GM19452 (cell line): ENCODE data around the gene ZNF831.

Source experiments
- ATAC-seq: cut with Tn5 transposase; IDR thresholded peaks from one replicate; pipeline ENCODE4 v1.9.1; 2021; ENCODE audit not compliant: unreplicated experiment

The ZNF831 gene

DNA sequence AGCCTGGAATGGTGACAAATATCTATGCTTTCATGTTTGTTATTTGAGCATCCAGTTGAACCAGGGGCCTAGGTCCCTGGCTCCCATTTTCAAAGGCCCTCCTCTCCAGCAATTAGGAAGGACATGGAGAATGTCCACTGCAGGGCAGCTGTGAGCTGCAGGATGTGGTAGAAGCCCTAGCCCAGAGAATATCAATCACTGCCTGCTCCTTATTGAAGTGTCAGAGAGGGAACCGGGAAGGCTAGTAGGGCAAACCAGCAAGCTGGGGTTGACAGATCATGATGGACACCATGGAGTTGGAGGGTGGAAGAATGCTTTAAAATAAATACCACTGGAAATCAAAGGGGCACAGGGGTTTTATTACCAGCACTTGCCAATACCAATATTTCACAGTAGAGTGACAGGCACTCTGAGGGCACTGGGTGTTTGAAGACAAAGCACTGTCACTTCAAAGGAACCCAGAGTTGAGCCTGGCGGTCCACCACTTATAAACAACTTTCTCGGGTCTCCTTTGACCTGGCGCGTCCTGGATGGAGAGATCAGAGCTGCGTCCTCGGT lies 47.7 kb downstream of the ZNF831 start:
- ATAC-seq: no peak

DNA sequence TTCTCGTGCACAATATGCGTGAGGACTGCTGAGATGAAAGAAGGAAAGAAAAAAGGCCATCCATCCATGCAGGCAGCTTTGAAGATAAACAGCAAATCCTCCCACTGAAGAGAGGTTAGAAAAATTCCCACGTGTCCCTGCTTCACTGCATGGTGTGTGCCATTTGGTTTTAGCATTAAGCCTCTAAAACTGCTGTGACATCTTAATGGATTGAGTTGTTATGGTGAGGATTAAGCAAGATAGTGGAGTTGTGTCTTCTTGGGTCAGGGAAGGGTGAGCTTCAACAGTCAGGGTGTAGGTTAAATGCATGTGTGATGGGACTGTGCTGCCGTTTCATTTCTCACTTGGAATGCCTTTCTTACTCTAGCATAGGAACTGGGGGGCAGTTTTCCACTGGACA lies 50.5 kb downstream of the ZNF831 start:
- ATAC-seq: no peak

DNA sequence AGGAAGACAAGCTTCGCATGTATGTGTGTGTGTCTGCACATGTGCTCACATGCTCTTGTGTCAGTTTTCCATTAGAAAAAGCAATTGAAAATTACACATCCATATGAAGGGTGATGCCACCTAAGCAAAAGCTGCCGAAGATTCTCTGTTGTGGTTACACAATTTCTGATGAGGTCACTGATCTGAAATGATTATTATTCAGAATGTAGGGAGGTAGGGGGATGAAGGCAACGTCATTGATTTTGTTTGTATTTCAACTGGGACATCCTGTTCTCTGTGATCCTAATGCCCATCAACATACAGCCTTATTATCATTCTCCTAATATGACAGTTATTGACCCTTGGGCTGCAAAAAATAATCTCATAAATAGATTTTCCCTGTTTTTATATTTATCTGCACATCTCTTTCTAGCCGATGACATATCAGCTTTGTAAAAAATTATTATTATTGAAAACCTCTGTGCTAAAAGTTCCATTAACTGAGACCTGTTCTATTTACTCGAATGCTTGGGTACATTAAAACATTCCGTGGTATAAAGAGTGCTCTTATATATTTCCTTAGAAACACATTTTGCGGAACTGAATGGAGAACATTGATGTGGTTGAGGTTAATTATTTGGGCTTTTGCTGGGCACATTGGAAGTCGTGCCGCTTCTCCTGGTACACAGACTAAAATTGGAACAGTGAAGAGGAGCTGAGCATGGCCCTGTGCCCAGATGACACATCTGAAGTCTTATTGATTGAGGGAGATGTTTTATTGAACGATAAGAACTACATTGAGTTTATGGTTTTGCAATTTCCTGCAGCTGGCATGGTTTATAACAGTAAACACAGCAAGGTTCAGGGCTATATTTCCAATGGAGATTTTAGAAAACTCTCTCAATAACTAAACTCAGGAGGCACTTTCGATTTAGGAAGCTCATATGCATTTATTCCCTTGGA lies 51.3 kb downstream of the ZNF831 start:
- ATAC-seq: no peak

DNA sequence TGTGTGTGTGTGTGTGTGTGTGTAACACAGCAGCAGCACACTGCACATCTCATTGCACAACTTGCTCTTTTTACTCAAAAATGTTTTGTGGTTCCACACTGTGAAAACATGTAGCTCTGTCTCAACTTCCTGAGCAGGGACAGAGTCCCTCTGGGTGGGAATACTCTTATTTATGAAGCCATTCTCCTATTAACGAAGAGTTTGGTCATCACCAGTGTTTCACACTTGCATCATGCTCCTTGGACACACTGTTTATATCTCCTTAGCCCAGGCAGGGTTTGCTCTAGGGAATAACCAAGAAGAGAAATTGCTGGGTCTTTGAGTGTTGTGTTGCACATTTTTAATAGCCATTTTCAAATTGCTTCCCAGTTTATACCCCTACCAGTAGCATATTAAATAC lies 53.6 kb downstream of the ZNF831 start:
- ATAC-seq: no peak

DNA sequence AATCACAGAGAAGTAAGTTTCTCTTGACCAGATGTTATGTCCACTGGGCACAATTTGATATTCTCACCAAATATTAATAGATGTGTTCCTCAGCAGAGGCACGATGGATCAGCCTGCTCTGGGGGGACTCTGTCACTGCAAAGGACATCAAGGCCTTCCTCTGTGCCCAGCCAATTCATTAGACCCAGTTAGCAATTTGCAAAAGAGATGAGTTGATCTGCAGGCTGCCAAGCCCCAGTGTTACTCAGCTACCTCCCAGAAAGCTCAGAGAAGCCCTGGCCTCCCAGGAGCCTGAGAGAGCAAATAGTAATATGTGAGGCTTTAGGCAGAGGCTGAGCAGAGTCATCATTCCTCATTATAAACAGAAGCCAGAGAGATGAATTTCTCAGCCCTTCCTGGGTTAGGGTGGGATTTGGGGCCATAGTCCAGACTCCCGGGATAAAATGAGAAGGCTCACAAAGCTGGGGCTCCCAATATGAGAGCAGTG lies 54.2 kb downstream of the ZNF831 start:
- no peak for ATAC-seq

DNA sequence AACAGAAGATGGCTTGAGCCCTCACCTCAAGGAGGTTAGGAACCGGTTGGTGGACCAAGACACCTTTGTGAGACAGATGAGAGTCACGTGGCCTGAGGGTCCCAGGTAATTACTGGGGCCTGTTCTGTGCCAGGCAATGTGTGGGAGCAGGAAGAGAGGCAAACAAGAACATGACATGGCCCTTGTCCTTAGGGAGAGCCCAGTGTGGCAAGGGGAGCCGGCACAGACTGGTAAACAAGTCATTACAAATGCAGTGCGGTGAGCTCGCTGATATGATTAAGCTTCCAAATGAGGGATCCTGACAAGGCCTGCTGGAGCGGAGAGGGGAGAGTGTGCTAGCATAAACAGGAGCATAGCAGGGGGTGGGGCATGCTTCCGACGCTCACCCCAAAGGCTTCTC lies 55.6 kb downstream of the ZNF831 start:
- no peak for ATAC-seq

DNA sequence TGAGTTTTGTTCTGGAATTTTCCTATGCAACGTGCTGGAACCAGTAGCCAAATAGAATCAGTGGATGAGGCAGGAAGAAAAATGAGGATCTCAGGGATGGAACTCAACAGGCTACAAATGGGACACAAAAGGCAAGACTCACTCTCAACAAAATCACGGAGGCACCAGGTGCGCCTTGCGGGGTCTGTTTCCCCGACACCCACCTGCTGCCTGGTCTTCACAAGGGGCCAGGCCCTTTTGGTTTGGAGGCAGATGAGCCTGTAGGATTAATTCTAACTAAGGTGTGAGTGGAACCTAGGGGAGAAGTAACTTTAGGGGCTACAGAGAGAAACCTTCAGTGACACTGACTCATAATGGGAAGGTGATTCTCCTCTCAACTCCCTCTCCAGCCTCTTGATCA lies 56.5 kb downstream of the ZNF831 start:
- no peak for ATAC-seq

DNA sequence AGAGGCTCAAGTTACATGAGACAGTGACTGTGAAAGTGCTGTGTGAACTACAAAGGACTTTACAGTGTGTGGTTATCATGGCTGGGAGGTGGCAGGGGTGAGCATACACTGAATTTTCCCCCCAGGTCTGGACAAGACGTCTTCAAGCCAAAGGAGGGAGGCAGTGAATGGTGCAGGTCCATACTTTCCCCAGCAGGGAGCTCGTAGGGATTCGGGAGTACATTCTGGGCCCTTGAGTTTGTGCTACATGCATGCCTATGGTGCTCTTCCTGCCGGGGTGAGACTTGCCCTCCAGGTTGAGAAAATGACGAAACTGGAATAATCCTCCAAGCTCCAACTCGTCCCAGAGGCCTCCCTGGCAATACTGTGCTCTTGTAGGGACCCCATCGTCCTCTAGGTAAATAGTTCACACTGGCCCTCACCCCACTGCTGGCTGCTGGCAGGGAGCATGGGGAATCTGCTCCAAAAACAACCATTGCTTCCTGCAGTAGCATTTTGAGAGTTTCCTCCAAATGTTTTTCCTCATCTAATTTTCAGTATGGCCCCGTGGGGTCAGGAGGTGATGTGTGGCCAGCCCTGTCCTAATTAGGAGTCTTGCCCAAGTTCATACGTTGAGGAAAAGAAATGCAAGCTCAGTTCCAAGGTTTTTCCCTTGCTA lies 57.6 kb downstream of the ZNF831 start:
- ATAC-seq: no peak

DNA sequence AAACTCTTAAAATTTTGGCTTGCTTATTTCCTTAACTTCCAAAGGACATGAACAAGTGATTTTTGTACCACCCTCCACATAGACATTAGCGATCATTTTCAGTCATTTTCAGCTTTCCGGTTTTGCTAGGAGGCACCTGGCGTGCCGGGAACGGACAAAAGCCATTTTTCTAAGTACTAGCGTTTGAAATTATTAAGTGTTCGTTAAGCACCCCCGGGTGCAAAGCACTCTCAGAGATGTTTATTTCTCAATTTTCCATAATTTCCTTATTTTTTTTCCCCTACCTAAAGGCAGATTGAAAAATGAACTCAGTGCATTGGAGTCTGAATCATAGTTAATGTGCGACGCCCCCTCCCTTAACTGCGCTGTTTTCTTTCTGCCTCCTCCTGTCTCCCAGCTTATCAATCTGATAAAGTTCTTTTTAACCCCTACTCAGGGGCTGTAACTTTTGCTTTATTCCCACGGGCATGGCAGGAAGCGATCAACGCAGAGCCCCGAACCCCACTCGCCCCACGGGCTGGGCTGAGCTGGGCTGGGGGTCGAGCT lies 58.2 kb downstream of the ZNF831 start:
- peak; percentile 19 for ATAC-seq

DNA sequence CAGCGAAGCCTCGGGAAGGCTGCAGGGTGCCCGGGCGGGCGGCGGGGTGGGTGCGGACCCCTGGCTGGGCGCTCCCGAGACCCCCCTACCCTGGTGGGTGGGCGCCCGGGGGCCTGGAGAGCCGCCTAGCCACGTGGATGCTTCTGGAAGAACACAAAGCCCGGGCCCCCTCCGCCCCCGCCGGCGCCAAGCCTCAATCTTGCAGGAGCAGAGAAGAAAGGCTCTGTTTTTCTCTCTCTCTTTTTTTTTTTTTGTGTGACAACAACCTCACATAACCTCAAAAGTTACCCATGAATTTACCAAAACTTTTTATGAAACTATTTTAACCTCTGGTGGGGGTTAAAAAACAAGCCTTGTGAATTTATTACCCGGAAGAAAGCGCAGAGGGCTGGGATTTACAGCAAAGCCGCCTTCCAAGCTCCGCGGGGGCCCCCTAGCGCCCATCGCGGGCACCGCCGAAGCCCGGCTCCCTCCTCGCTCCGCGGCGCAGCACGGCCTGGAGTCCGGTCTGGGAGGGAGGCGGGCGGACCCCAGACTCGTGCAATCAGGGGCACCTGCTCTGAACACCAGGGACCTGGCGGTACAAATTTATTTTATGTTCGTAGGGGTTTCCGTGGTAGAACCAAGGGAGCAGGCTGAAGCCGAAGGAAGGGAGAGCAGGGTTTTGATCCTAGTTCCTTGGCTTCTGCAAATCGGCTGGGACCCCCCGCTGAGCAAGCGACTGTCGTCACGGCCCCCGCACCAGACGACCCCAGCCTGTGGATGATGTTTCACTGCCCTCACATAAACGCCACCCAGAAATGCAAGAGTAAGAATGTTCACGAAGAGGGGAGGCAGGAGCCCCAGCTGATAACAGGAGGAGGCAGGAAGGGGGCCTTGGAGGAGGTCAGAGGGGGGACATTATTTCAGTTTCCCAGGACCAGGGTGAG lies 58.9 kb downstream of the ZNF831 start:
- peak; percentile 95 for ATAC-seq

DNA sequence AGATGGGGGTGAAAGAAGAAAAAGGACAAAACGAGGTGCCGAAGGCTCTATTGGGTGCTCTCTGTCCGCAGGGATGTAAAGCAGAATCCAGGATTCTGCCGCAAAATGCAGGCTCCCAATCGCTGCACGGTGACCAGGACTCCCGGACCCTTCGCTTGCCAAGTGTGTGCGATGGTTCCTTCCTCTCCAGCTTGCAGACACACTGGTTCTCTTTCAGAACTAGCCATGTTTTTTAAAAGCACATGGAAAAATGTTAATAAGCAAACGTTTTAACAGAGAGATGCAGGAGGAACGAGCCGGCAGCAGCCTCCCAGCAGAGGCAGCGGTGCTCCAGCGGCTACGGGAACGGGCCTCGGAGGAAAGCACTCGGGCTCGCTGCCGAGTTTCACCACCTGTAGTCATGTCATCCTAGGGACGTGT lies 59.6 kb downstream of the ZNF831 start:
- no peak for ATAC-seq

DNA sequence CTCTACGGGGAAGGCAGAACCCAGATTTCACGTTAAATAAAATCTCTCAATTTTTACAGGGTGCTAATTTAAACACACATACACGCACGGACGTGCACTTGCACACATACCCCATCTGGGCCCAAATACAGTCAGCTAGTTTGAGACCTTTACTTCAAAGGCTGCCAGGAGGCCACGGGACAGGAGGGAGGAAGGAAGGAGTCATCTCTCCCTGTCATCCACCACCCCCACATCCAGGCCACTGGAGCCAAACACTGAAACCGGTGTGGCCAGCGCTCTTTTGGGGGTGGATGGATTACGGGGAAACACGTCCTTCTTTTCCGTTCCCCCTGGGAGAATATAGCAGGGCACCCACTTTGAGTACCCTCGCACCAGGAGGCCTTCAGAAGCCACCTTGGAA lies 60.1 kb downstream of the ZNF831 start:
- no peak for ATAC-seq

DNA sequence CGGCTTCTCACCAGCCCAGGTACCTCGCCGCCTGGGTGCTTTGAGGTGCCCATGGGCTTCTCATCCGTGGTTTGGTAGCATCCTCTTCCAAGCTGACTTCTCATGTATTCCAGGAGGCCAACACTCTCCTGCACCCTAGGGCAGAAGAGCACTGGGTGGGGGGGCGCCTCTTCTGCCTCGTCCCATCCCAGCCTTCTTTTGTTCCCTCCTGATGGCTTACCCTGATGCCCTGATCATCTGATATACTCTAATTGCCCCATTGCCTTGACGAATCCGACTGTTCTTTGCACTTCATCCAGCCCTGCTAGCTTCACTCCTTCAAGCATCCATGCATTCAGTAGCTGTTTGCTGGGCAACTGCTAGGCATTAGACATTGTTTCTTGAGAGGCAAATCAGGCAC lies 60.6 kb downstream of the ZNF831 start:
- ATAC-seq: no peak

DNA sequence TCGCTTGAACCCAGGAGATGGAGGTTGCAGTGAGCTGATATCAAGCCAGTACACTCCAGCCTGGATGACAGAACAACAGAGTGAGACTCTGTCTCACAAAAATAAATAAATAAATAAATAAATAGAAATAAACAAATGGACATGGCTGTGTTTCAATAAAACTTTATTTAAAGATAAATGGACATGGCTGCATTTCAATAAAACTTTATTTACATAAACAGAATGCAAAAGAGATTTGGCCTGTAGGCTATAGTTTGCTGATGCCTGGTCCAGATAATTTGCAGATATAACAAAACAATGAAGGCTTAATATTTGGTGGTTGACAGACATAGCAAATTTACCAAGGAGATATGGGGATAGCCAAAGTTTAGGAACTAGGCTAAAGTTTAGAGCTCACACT lies 66.8 kb downstream of the ZNF831 start:
- no peak for ATAC-seq

DNA sequence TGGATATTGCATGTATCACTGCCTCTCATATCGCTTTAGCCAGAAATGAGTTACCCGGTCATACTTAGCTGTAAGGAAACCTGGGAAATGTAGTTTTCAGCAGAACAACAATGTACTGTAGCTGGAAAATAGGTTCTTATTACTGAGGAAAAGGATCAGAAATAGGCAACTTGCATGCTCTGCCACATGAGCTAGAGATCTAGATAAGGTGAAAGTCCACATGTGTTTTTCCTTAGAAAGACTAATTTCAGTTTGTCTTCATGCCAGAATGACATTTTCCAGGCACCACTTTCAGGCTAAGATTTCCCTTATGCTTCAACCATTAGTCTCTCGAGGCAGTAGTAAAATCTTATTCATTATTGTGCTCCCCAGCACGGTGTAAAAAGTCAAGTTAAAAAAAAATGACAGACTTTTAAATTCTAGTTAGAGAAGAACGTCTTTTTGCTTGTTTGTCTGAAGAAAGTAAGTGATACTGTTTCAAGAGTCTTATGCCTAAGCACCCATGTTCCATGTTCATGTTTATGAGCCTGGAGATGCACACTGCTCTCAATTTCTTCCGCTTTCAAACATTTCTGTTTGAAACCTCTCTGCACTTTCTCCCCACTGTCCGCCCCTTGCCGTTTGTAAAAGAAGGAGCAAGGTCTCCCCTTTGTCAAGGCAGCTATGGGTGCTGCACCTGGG lies 67.6 kb downstream of the ZNF831 start:
- no peak for ATAC-seq

DNA sequence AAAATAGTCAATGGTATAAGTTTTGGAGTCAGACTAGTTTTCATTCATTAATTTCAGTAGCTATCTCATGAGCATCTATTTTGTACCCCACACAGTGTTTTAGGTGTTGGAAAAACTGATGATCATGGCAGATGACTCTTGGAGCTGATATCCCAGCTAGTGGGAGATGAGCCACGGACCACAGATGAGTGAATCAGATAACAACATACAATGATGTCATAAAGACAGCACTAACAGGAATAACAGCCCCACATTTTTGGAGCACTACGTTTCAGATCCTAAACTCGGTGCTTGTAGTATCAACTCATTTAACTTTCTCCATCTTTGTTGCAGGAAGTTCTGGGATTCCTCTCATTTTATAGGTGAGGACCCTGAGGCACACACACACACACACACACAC lies 69.0 kb downstream of the ZNF831 start:
- ATAC-seq: no peak

DNA sequence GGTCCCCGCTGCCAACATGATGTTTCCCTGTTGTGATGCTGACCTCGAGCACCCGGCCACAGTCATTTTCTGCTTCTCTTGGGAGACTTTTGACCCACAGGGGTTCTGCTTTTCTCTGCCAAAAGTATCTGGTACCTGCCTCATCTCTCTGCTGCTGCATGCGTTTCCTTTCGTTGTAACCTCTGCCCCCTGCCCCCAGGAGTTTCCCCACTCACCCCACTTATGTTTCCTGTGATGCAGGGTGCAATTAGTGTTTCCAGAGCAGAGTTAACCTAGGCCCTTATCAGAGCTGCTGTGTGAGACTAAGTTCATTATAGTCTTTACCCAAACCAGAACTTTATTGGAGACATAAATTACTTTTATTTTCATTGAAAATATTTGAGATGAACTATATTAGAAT lies 71.6 kb downstream of the ZNF831 start:
- no peak for ATAC-seq

DNA sequence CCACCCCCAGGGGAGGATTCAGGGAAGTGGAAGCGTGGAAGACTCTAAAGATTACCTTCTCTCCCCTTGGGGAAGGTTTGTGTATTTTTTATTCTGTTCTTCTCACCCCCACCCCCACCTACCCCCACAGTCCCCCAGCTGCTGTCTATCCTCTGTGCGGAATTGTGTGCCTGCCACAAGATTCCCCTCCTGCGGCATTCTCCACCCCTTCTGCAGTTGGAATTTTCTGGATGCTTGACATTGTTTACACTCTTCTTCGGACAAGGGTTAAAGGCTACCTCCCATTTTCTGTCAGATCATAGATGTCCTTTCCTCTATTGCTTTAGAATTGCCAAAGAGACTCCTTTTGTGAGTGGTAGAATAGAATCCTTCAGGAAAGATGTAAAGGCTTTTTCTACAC lies 76.4 kb downstream of the ZNF831 start:
- ATAC-seq: no peak

DNA sequence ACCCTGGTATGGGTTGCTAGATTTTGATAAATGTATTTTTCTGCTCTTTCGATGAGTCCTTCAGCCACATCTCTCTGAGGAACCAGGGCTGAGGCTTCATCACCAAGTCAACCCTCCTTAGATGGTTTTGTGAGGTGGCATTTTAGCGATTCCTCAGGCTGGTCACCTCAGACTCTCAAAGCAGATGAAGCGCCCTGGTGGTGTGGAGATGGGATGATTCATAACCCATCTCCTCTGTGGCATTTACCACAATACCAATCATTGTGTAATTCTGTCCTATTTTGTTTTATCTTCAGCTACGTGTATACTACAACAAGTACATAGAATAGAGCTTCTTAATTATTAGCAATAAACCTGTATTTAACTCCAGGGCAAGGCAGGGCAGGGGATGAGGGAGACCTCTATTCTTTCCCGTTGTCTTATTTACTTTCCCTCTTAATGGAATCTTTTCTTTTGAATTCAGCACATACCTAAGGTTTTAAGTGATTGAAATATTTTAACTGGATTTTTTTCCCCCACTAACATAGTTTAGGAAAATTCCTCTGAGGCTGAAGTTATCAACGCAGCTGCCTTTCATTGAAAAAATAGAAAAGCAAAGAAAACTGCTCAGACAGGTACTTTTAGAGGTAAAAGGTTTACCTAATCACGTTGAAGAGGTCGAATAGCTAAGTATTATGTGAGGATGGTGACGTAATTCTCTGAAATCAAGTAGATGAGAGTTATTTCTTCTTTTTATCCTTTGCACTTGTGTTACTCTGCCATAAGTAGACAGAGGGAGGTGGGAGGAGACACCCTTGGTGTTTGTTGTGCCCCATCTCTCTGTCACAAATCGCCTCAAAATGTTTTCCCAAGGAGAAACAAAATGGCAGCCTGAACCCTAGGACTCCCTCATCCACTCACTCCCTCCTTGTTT lies 79.3 kb downstream of the ZNF831 start:
- no peak for ATAC-seq
